Adrenal gland (tissue), 5 donors: Measurements from ENCODE around the gene CYB5A.

Source experiments
- CTCF ChIP-seq, 6 experiments: fragments of 450-650 bp in 4 of 6; fragments of 200-600 bp in 2 of 6; sonication (generic) in 1 of 6; IDR thresholded peaks; 1 replicate in 5 of 6; 2 replicates in 1 of 6; pipeline versions ENCODE4 v1.5.1 to v1.8.0; 2016 to 2021; ENCODE audit warnings: antibody characterized with exemption in 6 of 6, mild to moderate bottlenecking in 2 of 6, moderate library complexity in 1 of 6
- POLR2A ChIP-seq, 2 donors: fragments of 450-650 bp; IDR thresholded peaks; one replicate each; pipeline ENCODE4 v1.6.1; 2017; ENCODE audit warnings: antibody characterized with exemption in 2 of 2, mild to moderate bottlenecking in 2 of 2, moderate library complexity in 1 of 2
- donor health status: DM: no; HTN: no; CAD: no.

GRCh38 chr18:74243127-74243526 lies 48.6 kb downstream of the CYB5A start:
- TF ChIP-seq CTCF (IDR thresholded peaks at IDR 0.05) (no peak), POLR2A (IDR thresholded peaks at IDR 0.05) (no peak)
